Suprapubic skin (tissue), 3 donors: ENCODE data around the gene REC114.

Source experiments
- POLR2AphosphoS5 ChIP-seq, 3 donors: sonication (generic); formaldehyde crosslinking; IDR thresholded peaks; one replicate each; pipeline ENCODE4 v1.6.1; 2017; ENCODE audit warnings: antibody characterized with exemption in 3 of 3
- TF ChIP-seq, protein P1 (sequence below), 2 donors: fragments of 200-600 bp in 1 of 2; fragments of 450-650 bp in 1 of 2; sonication (generic) in 1 of 2; IDR thresholded peaks; one replicate each; pipeline ENCODE4 v1.5.1; 2016 to 2019; ENCODE audit warnings: antibody characterized with exemption in 2 of 2, mild to moderate bottlenecking in 1 of 2, moderate library complexity in 1 of 2

DNA sequence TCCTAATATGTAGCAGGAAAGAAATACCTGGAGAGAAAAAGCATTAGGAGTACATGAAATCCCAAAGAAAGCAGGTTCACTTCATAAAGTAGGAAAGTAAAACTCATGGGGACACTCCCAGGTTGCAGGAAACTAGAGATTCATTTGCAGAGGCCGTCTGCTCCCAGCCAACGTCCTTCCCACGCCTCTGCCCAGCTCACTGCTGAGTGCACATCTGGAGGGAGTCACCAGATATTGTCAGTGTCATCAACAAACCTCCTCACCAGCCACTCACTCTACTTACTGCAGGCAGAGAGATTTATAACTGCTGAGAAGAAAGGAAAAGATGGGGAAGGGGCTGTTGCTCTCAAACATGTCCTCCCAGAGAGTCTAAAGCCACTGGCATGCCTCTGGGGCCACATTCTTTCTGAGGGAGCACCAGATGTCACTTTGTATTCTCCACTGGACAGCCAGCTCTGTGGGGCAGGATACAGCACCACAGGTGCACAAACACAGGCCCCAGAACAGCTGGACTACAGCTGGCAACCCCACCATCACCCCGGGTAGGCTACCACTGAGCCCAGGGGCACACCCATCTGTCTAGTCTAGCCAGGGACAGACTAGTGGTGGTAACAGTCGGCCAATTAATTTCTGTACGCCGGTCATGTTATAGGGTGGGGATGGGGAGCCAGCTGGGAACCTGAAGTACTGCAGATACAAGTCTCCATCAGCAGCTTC lies 125.8 kb downstream of the REC114 start:
- TF ChIP-seq, protein P1, sequence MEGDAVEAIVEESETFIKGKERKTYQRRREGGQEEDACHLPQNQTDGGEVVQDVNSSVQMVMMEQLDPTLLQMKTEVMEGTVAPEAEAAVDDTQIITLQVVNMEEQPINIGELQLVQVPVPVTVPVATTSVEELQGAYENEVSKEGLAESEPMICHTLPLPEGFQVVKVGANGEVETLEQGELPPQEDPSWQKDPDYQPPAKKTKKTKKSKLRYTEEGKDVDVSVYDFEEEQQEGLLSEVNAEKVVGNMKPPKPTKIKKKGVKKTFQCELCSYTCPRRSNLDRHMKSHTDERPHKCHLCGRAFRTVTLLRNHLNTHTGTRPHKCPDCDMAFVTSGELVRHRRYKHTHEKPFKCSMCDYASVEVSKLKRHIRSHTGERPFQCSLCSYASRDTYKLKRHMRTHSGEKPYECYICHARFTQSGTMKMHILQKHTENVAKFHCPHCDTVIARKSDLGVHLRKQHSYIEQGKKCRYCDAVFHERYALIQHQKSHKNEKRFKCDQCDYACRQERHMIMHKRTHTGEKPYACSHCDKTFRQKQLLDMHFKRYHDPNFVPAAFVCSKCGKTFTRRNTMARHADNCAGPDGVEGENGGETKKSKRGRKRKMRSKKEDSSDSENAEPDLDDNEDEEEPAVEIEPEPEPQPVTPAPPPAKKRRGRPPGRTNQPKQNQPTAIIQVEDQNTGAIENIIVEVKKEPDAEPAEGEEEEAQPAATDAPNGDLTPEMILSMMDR (IDR thresholded peaks at IDR 0.05), result no peak
- no peak for TF ChIP-seq POLR2AphosphoS5 (IDR thresholded peaks at IDR 0.05)
